Liver (tissue), 9 donors: ENCODE data around the gene SEC14L5. TPM values are rescaled to one million over a fixed set of nuclear protein-coding genes. Genes with fewer than 3 reads are reported as not detected.
A peak's percentile ranks its signal among the peaks of the same experiment; 100 is the strongest.

Experiments used
- DNase-seq: peaks from one replicate; pipeline ENCODE4 v3.0.0-alpha.2; 2017; ENCODE audit warnings: low spot score
- H3K27ac ChIP-seq, 2 donors: one replicate each; pipeline ENCODE4 v1.7.0; 2013; ENCODE audit warnings: inconsistent platforms in 2 of 2, low read length in 2 of 2, control low read depth in 1 of 2, low read depth in 1 of 2, mild to moderate bottlenecking in 1 of 2
- H3K27me3 ChIP-seq, 4 donors: one replicate each; pipeline versions ENCODE4 v1.6.1 to v1.7.0; 2013; ENCODE audit warnings: low read length in 3 of 4, inconsistent platforms in 1 of 4, mild to moderate bottlenecking in 1 of 4, moderate library complexity in 1 of 4; ENCODE audit not compliant: control insufficient read depth in 4 of 4, insufficient read depth in 4 of 4
- H3K36me3 ChIP-seq, 4 donors: one replicate each; pipeline versions ENCODE4 v1.6.1 to v1.7.0; 2013; ENCODE audit warnings: low read length in 3 of 4, mild to moderate bottlenecking in 3 of 4, low read depth in 1 of 4, moderate library complexity in 1 of 4; ENCODE audit not compliant: control insufficient read depth in 4 of 4, insufficient read depth in 3 of 4
- H3K4me1 ChIP-seq, 4 donors: one replicate each; pipeline versions ENCODE4 v1.6.1 to v1.7.0; 2013; ENCODE audit warnings: low read length in 3 of 4, mild to moderate bottlenecking in 3 of 4, moderate library complexity in 1 of 4; ENCODE audit not compliant: control insufficient read depth in 4 of 4, insufficient read depth in 4 of 4
- H3K4me3 ChIP-seq, 3 donors: one replicate each; pipeline versions ENCODE4 v1.6.1 to v1.7.0; 2013; ENCODE audit warnings: low read length in 3 of 3, control low read depth in 1 of 3, low read depth in 1 of 3, mild to moderate bottlenecking in 1 of 3
- H3K9ac ChIP-seq, 2 donors: one replicate each; pipeline ENCODE4 v1.7.0; 2013; ENCODE audit warnings: low read length in 2 of 2, mild to moderate bottlenecking in 2 of 2, moderate library complexity in 2 of 2, control low read depth in 1 of 2, low read depth in 1 of 2
- H3K9me3 ChIP-seq, 4 donors: one replicate each; pipeline versions ENCODE4 v1.6.1 to v1.7.0; 2013; ENCODE audit warnings: low read length in 3 of 4; ENCODE audit not compliant: control insufficient read depth in 4 of 4
- ATF3 ChIP-seq: IDR thresholded peaks from 2 replicates; pipeline ENCODE4 v1.6.1; 2016; ENCODE audit warnings: antibody characterized with exemption
- CTCF ChIP-seq: fragments of 150-350 bp; IDR thresholded peaks from 2 replicates; pipeline ENCODE4 v1.5.1; 2017; ENCODE audit warnings: improper control_type of control experiment, low read depth, low read length; ENCODE audit not compliant: missing input control
- FOXA1 ChIP-seq: IDR thresholded peaks from 2 replicates; pipeline ENCODE4 v1.6.1; 2016; ENCODE audit warnings: antibody characterized with exemption
- FOXA2 ChIP-seq: IDR thresholded peaks from 2 replicates; pipeline ENCODE4 v1.6.1; 2016; ENCODE audit warnings: antibody characterized with exemption
- GABPA ChIP-seq, 2 donors: IDR thresholded peaks in 1 of 2; conservative IDR thresholded peaks in 1 of 2; 2 replicates each; pipeline ENCODE4 v1.6.1; 2016; ENCODE audit warnings: antibody characterized with exemption in 2 of 2, mild to moderate bottlenecking in 1 of 2, moderate library complexity in 1 of 2
- HNF4A ChIP-seq, 2 donors: conservative IDR thresholded peaks; 2 replicates each; pipeline ENCODE4 v1.6.1; 2016; ENCODE audit warnings: antibody characterized with exemption in 2 of 2, mild to moderate bottlenecking in 2 of 2
- HNF4G ChIP-seq: IDR thresholded peaks from 2 replicates; pipeline ENCODE4 v1.6.1; 2016; ENCODE audit warnings: antibody characterized with exemption
- JUND ChIP-seq, 2 donors: IDR thresholded peaks; 2 replicates each; pipeline ENCODE4 v1.6.1; 2016; ENCODE audit warnings: antibody characterized with exemption in 2 of 2
- MAX ChIP-seq: IDR thresholded peaks from 2 replicates; pipeline ENCODE4 v1.6.1; 2016; ENCODE audit warnings: antibody characterized with exemption
- NR2F2 ChIP-seq: IDR thresholded peaks from 2 replicates; pipeline ENCODE4 v1.6.1; 2016; ENCODE audit warnings: antibody characterized with exemption
- RAD21 ChIP-seq, 2 donors: IDR thresholded peaks; 2 replicates each; pipeline ENCODE4 v1.6.1; 2016; ENCODE audit warnings: antibody characterized with exemption in 2 of 2, mild to moderate bottlenecking in 2 of 2
- RXRA ChIP-seq, 2 donors: IDR thresholded peaks; 2 replicates each; pipeline ENCODE4 v1.6.1; 2017 to 2018; ENCODE audit warnings: antibody characterized with exemption in 2 of 2, mild to moderate bottlenecking in 1 of 2
- SP1 ChIP-seq: IDR thresholded peaks from 2 replicates; pipeline ENCODE4 v1.6.1; 2018; ENCODE audit warnings: antibody characterized with exemption, mild to moderate bottlenecking
- TAF1 ChIP-seq: conservative IDR thresholded peaks from 2 replicates; pipeline ENCODE4 v1.6.1; 2016; ENCODE audit warnings: antibody characterized with exemption, mild to moderate bottlenecking
- YY1 ChIP-seq: IDR thresholded peaks from 2 replicates; pipeline ENCODE4 v1.6.1; 2016; ENCODE audit warnings: antibody characterized with exemption, mild to moderate bottlenecking
- WGBS: extraction: QIAGEN DNeasy Blood & Tissue Kit; methylation state at CpG from one replicate; pipeline ENCODE4 v1.1.7; 2013; 5-methylcytosine and 5-hydroxymethylcytosine counted together
- polyA plus RNA-seq, 2 donors: library from polyadenylated mRNA; stranded (reverse) in 1 of 2; unstranded in 1 of 2; fragments of 200-250 nt in 1 of 2; fragments of >200 nt in 1 of 2; fragmentation: Nextera tagmentation in 1 of 2; extraction: Ambion mirVana in 1 of 2; gene quantifications; one replicate each; pipeline versions ENCODE4 v1.2.1 to v1.2.3, GENCODE V29; 2013 to 2015
- total RNA-seq, 2 donors: library from RNA; depleted of rRNA; stranded (reverse); fragments of >200 nt; gene quantifications; one replicate each; pipeline ENCODE4 v1.2.3, GENCODE V29; 2014
- TF ChIP-seq, protein P1 (sequence below): IDR thresholded peaks from 2 replicates; pipeline ENCODE4 v1.6.1; 2016; ENCODE audit warnings: antibody characterized with exemption, mild to moderate bottlenecking
- TF ChIP-seq, protein P2 (sequence below): IDR thresholded peaks from 2 replicates; pipeline ENCODE4 v1.6.1; 2016; ENCODE audit warnings: antibody characterized with exemption
- donor health status: healthy.
- donor health status: healthy.
- donor health status: healthy.
- donor health status: healthy.
- donor health status: healthy.

Gene SEC14L5
- total and polyA plus RNA-seq, 4 donors: 0.03 to 0.65 (median 0.12) TPM

DNA sequence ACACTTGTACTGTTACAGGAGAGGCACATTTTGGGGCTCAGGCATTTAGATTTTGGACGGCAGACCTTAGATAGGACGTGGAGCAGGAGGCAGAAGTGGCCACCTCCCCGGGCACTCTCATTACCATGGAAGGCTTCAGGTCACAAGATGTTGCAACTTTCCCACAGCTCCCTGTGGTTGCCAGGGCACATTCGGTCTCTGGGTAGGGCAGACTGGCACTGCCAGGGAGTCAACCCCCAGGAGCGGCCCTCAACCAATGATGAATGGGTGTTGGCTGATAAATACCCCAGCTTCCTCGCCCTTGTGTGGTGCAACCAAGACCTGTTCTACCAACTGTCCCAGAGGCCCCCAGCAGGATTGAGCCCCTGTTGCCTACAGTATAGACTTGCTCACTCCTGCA lies 64.4 kb downstream of the SEC14L5 start:
- H3K36me3 ChIP-seq: peaks cover 0 to 7% (median 0%) of the 10 kb centered on the region in 4 donors
- H3K4me1 ChIP-seq: peaks cover 0 to 4% (median 3%) of the 10 kb centered on the region in 4 donors
- H3K4me3 ChIP-seq: no peak overlapping the region
- no peak for DNase-seq
- H3K9ac ChIP-seq: no peak overlapping the region
- H3K9me3 ChIP-seq: no peaks in the 10 kb centered on the region
- WGBS: 86% methylated on average over 6 of the region's 6 CpGs
- H3K27ac ChIP-seq: no peak overlapping the region
- no peaks in the 10 kb centered on the region for H3K27me3 ChIP-seq
- TF ChIP-seq GABPA (IDR thresholded peaks at IDR 0.05 in 1 of 2, conservative IDR thresholded peaks at IDR 0.05 in 1 of 2): no peak

DNA sequence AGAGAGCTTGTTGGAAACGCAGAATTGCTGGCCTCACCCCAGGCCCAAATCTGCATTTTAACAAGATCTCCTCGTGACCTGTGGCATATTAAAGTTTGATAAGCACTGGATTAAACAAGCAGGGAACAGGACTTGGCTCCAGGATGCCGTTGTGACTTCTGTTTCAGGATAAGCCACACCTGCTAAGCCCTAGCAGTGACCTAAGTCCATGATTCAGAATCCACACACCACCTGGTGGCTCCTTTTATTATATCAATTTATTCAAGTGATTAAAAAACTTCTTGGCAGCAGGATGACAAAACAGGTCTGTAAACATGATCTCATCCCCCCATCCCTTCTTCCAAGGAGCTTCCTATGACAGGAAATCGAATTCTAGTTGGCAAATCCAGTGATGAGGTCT lies 66.5 kb downstream of the SEC14L5 start:
- TF ChIP-seq ATF3 (no peak), YY1 (no peak), FOXA1 (no peak), MAX (no peak), NR2F2 (no peak), FOXA2 (no peak), RAD21 (IDR thresholded peaks at IDR 0.05) (peak; percentile 67 to 72), GABPA (IDR thresholded peaks at IDR 0.05 in 1 of 2, conservative IDR thresholded peaks at IDR 0.05 in 1 of 2) (no peak), TAF1 (no peak), HNF4G (no peak), HNF4A (conservative IDR thresholded peaks at IDR 0.05) (peak in 1 of 2 donors; percentile 32), JUND (IDR thresholded peaks at IDR 0.05) (no peak), RXRA (IDR thresholded peaks at IDR 0.05) (no peak), CTCF (peak; percentile 24), SP1 (no peak)
- TF ChIP-seq, protein P1, sequence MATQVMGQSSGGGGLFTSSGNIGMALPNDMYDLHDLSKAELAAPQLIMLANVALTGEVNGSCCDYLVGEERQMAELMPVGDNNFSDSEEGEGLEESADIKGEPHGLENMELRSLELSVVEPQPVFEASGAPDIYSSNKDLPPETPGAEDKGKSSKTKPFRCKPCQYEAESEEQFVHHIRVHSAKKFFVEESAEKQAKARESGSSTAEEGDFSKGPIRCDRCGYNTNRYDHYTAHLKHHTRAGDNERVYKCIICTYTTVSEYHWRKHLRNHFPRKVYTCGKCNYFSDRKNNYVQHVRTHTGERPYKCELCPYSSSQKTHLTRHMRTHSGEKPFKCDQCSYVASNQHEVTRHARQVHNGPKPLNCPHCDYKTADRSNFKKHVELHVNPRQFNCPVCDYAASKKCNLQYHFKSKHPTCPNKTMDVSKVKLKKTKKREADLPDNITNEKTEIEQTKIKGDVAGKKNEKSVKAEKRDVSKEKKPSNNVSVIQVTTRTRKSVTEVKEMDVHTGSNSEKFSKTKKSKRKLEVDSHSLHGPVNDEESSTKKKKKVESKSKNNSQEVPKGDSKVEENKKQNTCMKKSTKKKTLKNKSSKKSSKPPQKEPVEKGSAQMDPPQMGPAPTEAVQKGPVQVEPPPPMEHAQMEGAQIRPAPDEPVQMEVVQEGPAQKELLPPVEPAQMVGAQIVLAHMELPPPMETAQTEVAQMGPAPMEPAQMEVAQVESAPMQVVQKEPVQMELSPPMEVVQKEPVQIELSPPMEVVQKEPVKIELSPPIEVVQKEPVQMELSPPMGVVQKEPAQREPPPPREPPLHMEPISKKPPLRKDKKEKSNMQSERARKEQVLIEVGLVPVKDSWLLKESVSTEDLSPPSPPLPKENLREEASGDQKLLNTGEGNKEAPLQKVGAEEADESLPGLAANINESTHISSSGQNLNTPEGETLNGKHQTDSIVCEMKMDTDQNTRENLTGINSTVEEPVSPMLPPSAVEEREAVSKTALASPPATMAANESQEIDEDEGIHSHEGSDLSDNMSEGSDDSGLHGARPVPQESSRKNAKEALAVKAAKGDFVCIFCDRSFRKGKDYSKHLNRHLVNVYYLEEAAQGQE: no peak
- TF ChIP-seq, protein P2, sequence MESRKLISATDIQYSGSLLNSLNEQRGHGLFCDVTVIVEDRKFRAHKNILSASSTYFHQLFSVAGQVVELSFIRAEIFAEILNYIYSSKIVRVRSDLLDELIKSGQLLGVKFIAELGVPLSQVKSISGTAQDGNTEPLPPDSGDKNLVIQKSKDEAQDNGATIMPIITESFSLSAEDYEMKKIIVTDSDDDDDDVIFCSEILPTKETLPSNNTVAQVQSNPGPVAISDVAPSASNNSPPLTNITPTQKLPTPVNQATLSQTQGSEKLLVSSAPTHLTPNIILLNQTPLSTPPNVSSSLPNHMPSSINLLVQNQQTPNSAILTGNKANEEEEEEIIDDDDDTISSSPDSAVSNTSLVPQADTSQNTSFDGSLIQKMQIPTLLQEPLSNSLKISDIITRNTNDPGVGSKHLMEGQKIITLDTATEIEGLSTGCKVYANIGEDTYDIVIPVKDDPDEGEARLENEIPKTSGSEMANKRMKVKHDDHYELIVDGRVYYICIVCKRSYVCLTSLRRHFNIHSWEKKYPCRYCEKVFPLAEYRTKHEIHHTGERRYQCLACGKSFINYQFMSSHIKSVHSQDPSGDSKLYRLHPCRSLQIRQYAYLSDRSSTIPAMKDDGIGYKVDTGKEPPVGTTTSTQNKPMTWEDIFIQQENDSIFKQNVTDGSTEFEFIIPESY: no peak
- DNase-seq: no peak
- Histone ChIP-seq H3K4me3 (no peak overlapping the region), H3K27me3 (no peaks in the 10 kb centered on the region), H3K9ac (no peak overlapping the region), H3K27ac (no peak overlapping the region), H3K4me1 (peaks cover 0 to 4% (median 3%) of the 10 kb centered on the region in 4 donors), H3K9me3 (no peaks in the 10 kb centered on the region), H3K36me3 (peaks cover 0 to 7% (median 2%) of the 10 kb centered on the region in 4 donors)
- WGBS: 40% methylated on average over 4 of the region's 4 CpGs
